ENCODE results near the gene POLR3H. TPM values are rescaled to one million over a fixed set of nuclear protein-coding genes. Genes with fewer than 3 reads are reported as not detected.

The POLR3H gene
- polyA plus RNA-seq, 1 experiment: 36.3 TPM

- Histone ChIP-seq H3K27ac (ENCODE audit: low read depth, low read length) (peak overlapping the region; percentile 31), H3K9me3 (ENCODE audit: control insufficient read depth, insufficient read depth, low read length) (no peaks in the 10 kb centered on the region; the same call in 1 of the 2 replicates), H3K27me3 (ENCODE audit: control insufficient read depth, insufficient read depth, low read length) (no peaks in the 10 kb centered on the region), H3K4me3 (ENCODE audit: low read depth, low read length) (no peak overlapping the region)
- DNase-seq (ENCODE audit: low read depth, low spot score): no peak
- TF ChIP-seq CTCF (IDR thresholded peaks at IDR 0.05; ENCODE audit: low read depth, low read length): peak; percentile 86
- ChIA-PET CTCF (interaction anchor here (0.5 to 3.4 kb wide), 27 partner anchors 10 to 605 kb away, joined by 3 to 46 read pairs (median 4); partner anchors contain the start of genes POLR3H and XRCC6), POLR2A (interaction anchor here (1.0 to 1.8 kb wide), 4 partner anchors 33 to 125 kb away, joined by 3 to 4 read pairs (median 4); partner anchors contain the start of genes ACO2, CSDC2 and PHF5A)
Observed at GRCh38 chr22:41526830-41527799, 17.2 kb downstream of the POLR3H start.

GRCh38 chr22:41526226-41526829 lies 17.9 kb downstream of the POLR3H start:
- H3K27ac ChIP-seq (ENCODE audit: low read depth, low read length): peak overlapping the region; percentile 47
- no peak for TF ChIP-seq CTCF (IDR thresholded peaks at IDR 0.05; ENCODE audit: low read depth, low read length)
- POLR2A ChIA-PET: interaction anchor here (1.1 to 1.8 kb wide), 3 partner anchors 34 to 122 kb away, joined by 3 to 4 read pairs (median 3); partner anchors contain the start of genes ACO2, CSDC2 and PHF5A
- H3K4me3 ChIP-seq (ENCODE audit: low read depth, low read length): no peak overlapping the region
- no peaks in the 10 kb centered on the region; the same call in 1 of the 2 replicates for H3K9me3 ChIP-seq (ENCODE audit: control insufficient read depth, insufficient read depth, low read length)
- H3K27me3 ChIP-seq (ENCODE audit: control insufficient read depth, insufficient read depth, low read length): no peaks in the 10 kb centered on the region
- CTCF ChIA-PET: interaction anchor here (0.5 to 3.4 kb wide), 21 partner anchors 9 to 604 kb away, joined by 3 to 46 read pairs (median 4); partner anchors contain the start of genes POLR3H, TOB2 and XRCC6
- no peak for DNase-seq (ENCODE audit: low read depth, low spot score)

GRCh38 chr22:41525450-41526225 lies 18.6 kb downstream of the POLR3H start:
- no peak for DNase-seq (ENCODE audit: low read depth, low spot score)
- no peak for TF ChIP-seq CTCF (IDR thresholded peaks at IDR 0.05; ENCODE audit: low read depth, low read length)
- CTCF ChIA-PET: interaction anchor here (3.4 kb wide), 1 partner anchor 8 kb away, joined by 19 read pairs; no protein-coding TSS in a partner anchor
- Histone ChIP-seq H3K9me3 (ENCODE audit: control insufficient read depth, insufficient read depth, low read length) (no peaks in the 10 kb centered on the region; the same call in 1 of the 2 replicates), H3K27me3 (ENCODE audit: control insufficient read depth, insufficient read depth, low read length) (no peaks in the 10 kb centered on the region), H3K4me3 (ENCODE audit: low read depth, low read length) (no peak overlapping the region), H3K27ac (ENCODE audit: low read depth, low read length) (peak overlapping the region; percentile 98)
- POLR2A ChIA-PET: interaction anchor here (1.5 to 2.5 kb wide), 3 partner anchors 79 to 124 kb away, joined by 4 to 11 read pairs (median 5); partner anchors contain the start of gene TOB2

- Histone ChIP-seq H3K4me3 (ENCODE audit: low read depth, low read length) (no peak overlapping the region), H3K27me3 (ENCODE audit: control insufficient read depth, insufficient read depth, low read length) (no peaks in the 10 kb centered on the region), H3K9me3 (ENCODE audit: control insufficient read depth, insufficient read depth, low read length) (no peaks in the 10 kb centered on the region; the same call in 1 of the 2 replicates), H3K27ac (ENCODE audit: low read depth, low read length) (peak overlapping the region; percentile 98)
- ChIA-PET CTCF (interaction anchor here (0.6 to 1.6 kb wide), 3 partner anchors 16 to 121 kb away, joined by 3 to 8 read pairs (median 4); no protein-coding TSS in a partner anchor), POLR2A (interaction anchor here (0.7 to 2.5 kb wide), 5 partner anchors 56 to 268 kb away, joined by 3 to 11 read pairs (median 4); partner anchors contain the start of genes ACO2, PHF5A and TOB2)
- no peak for DNase-seq (ENCODE audit: low read depth, low spot score)
- TF ChIP-seq CTCF (IDR thresholded peaks at IDR 0.05; ENCODE audit: low read depth, low read length): no peak
Observed at GRCh38 chr22:41524809-41525449, 19.3 kb downstream of the POLR3H start.

Measured in AG04450 (cell line).